ENCODE results near the gene TBC1D9B. TPM values are rescaled to one million over a fixed set of nuclear protein-coding genes. Genes with fewer than 3 reads are reported as not detected.
A peak's percentile ranks its signal among the peaks of the same experiment; 100 is the strongest.

The TBC1D9B gene
- total RNA-seq, 1 donor from 2014 or later: 94.0 TPM

DNA sequence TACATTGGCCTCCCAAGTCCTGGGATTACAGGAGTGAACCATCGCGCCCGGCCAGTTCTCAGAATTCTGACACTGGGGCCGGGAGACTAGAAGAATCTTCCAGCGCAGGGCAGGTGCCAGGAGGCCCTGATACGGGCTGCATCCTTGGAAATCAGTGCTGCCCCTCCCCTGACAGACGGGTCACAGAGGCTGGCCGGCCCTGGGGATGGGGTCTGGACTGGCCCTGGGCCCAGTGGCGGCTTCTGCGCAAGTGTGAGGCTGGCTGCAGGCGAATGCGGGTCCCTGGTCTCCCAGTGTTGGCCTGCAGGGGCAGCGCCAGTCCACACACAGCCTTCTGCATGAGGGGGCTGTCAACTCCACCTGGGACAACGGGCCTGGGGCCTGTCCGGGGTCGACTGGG lies 831 bp upstream of the TBC1D9B start:
- H3K4me3 ChIP-seq: peak overlapping the region; percentile 72
- DNase-seq (no peak), ATAC-seq (peak in 1 of 2 donors; percentile 13)
- H3K9me3 ChIP-seq: no peaks in the 10 kb centered on the region
- peaks cover 13% of the 10 kb centered on the region for H3K36me3 ChIP-seq
- TF ChIP-seq, protein P1, sequence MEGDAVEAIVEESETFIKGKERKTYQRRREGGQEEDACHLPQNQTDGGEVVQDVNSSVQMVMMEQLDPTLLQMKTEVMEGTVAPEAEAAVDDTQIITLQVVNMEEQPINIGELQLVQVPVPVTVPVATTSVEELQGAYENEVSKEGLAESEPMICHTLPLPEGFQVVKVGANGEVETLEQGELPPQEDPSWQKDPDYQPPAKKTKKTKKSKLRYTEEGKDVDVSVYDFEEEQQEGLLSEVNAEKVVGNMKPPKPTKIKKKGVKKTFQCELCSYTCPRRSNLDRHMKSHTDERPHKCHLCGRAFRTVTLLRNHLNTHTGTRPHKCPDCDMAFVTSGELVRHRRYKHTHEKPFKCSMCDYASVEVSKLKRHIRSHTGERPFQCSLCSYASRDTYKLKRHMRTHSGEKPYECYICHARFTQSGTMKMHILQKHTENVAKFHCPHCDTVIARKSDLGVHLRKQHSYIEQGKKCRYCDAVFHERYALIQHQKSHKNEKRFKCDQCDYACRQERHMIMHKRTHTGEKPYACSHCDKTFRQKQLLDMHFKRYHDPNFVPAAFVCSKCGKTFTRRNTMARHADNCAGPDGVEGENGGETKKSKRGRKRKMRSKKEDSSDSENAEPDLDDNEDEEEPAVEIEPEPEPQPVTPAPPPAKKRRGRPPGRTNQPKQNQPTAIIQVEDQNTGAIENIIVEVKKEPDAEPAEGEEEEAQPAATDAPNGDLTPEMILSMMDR (IDR thresholded peaks at IDR 0.05): no peak
- intact Hi-C loops (cut with DNase I): no loop called here
- H3K27ac ChIP-seq: peak overlapping the region; percentile 74
- peaks cover 33% of the 10 kb centered on the region for H3K4me1 ChIP-seq
- H3K27me3 ChIP-seq (ENCODE audit: low read depth): no peaks in the 10 kb centered on the region

DNA sequence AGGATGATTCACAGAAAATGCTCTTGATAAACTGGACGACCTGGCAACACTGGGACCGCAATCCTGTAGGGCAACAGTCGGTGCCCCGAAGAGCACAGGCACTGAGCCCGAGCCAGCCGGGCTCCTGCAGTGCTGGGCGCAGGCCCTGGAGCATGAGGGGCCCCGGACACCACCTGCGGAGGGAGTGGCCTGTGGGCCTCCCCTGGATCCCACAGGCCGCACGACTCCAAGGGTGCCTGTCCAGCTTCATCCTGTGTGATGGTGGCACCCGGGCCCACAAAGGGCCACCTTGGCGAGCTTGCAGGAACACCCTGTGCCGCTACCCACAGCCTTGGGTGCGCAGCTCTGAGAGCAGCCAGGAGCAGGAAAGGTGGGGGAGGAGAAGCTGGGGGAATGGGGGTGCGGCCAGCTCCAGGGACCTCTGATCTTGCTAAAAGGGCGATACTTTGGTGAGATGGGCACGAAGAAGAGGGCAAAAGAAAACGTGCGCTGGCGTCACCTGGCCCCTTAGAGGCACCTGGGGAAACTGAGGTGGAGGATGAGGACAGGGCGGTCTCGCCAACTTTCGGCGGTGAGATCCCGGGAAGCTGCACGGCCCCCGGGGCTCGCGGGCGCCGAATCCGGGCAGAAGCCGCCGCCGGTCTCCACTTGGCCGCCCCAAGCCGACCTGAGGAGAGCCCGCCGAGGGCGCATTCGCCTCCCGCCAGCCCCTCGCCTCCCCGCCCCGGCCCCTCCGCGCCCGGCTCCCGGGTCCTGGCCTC lies 722 bp downstream of the TBC1D9B start:
- ATAC-seq: peak; percentile 19 to 36
- Histone ChIP-seq H3K36me3 (peaks cover 27% of the 10 kb centered on the region), H3K4me3 (peak overlapping the region; percentile 72), H3K27ac (peak overlapping the region; percentile 65), H3K4me1 (peaks cover 30% of the 10 kb centered on the region), H3K9me3 (no peaks in the 10 kb centered on the region), H3K27me3 (ENCODE audit: low read depth) (no peaks in the 10 kb centered on the region)
- peak; percentile 60 for DNase-seq
- intact Hi-C loops (cut with DNase I): no loop called here
- TF ChIP-seq, protein P1 (IDR thresholded peaks at IDR 0.05): no peak

GRCh38 chr5:179906294-179906794 lies 1.4 kb downstream of the TBC1D9B start:
- Histone ChIP-seq H3K27ac (peak overlapping the region; percentile 65), H3K36me3 (peaks cover 32% of the 10 kb centered on the region), H3K9me3 (no peaks in the 10 kb centered on the region), H3K4me3 (peak overlapping the region; percentile 72), H3K27me3 (ENCODE audit: low read depth) (no peaks in the 10 kb centered on the region), H3K4me1 (peaks cover 30% of the 10 kb centered on the region)
- intact Hi-C loops (cut with DNase I): no loop called here
- TF ChIP-seq, protein P1 (IDR thresholded peaks at IDR 0.05): no peak
- no peak for ATAC-seq
- DNase-seq: no peak

DNA sequence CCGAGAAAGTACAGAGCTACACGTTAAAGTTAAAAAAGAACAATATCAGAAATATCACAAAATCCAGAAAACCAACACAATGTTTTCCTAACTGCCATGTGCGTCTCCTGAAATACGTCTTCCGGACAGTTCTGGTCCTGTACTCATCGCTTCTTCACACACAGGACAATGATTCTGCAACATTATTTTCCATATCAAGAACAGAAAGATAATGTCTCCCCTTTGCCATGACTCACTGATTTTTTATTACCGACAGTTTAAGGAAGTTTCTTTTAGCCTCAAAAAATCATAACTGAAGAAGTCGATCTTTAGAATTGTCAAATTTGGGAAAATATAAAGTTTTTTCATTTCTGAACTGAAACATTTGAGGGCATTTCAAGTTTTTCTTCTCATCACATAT lies 2.5 kb downstream of the TBC1D9B start:
- Histone ChIP-seq H3K4me3 (no peak overlapping the region), H3K27me3 (ENCODE audit: low read depth) (no peaks in the 10 kb centered on the region), H3K9me3 (no peaks in the 10 kb centered on the region), H3K4me1 (peaks cover 30% of the 10 kb centered on the region), H3K27ac (no peak overlapping the region), H3K36me3 (peaks cover 44% of the 10 kb centered on the region)
- intact Hi-C loops (cut with DNase I): no loop called here
- TF ChIP-seq, protein P1 (IDR thresholded peaks at IDR 0.05): no peak
- DNase-seq (no peak), ATAC-seq (no peak)

GRCh38 chr5:179904463-179905160 lies 3.1 kb downstream of the TBC1D9B start:
- H3K4me3 ChIP-seq: no peak overlapping the region
- TF ChIP-seq, protein P1 (IDR thresholded peaks at IDR 0.05): no peak
- intact Hi-C loops (cut with DNase I): no loop called here
- H3K4me1 ChIP-seq: peaks cover 30% of the 10 kb centered on the region
- no peaks in the 10 kb centered on the region for H3K9me3 ChIP-seq
- ATAC-seq (no peak), DNase-seq (no peak)
- H3K27me3 ChIP-seq (ENCODE audit: low read depth): no peaks in the 10 kb centered on the region
- peaks cover 50% of the 10 kb centered on the region for H3K36me3 ChIP-seq
- no peak overlapping the region for H3K27ac ChIP-seq

Data from lower lobe of right lung (tissue), 2 donors.